Lower leg skin (tissue), 4 donors: ENCODE measurements around the gene DGKA. TPM values are rescaled to one million over a fixed set of nuclear protein-coding genes. Genes with fewer than 3 reads are reported as not detected.
"Not testable (repeated sequence)": the region's sequence is repeated elsewhere in the genome, so short reads cannot be mapped to it uniquely, and the experiment has no call there.

Experiments used
- DNase-seq, 2 donors: peaks; one replicate each; pipeline ENCODE4 v3.0.0-alpha.2; 2019; ENCODE audit warnings: low spot score in 2 of 2
- H3K4me3 ChIP-seq: fragments of 200-600 bp; sonication (generic); 2 replicates; pipeline ENCODE4 v1.5.1; 2017; ENCODE audit warnings: mild to moderate bottlenecking, low read depth; ENCODE audit not compliant: poor library complexity, severe bottlenecking
- CTCF ChIP-seq, 3 donors: fragments of 450-650 bp; IDR thresholded peaks; one replicate each; pipeline ENCODE4 v1.5.1; 2016; ENCODE audit warnings: antibody characterized with exemption in 3 of 3, mild to moderate bottlenecking in 3 of 3, moderate library complexity in 2 of 3
- POLR2A ChIP-seq, 2 donors: fragments of 450-650 bp; IDR thresholded peaks; one replicate each; pipeline ENCODE4 v1.6.1; 2016 to 2017; ENCODE audit warnings: antibody characterized with exemption in 2 of 2, mild to moderate bottlenecking in 1 of 2, moderate library complexity in 1 of 2
- WGBS, 2 donors: methylation state at CpG; one replicate each; pipeline ENCODE4 v1.1.5; 2018; 5-methylcytosine and 5-hydroxymethylcytosine counted together
- intact Hi-C: fragments of 100-400 bp; cut with DNase I; formaldehyde crosslinking; loops from one replicate; pipeline ENCODE4 v1.15.0; 2023; ENCODE audit warnings: low total_unique reads
- total RNA-seq, 4 donors: library from RNA; depleted of rRNA; stranded (reverse); fragments of >200 nt; gene quantifications; one replicate each; pipeline ENCODE4 v1.1.0, GENCODE V29; 2016

The DGKA gene
- total RNA-seq, 4 donors from 2014 or later: 139 to 354 (median 176) TPM

- DNase-seq: no peak
- peak overlapping the region; percentile 1 for H3K4me3 ChIP-seq
- TF ChIP-seq POLR2A (IDR thresholded peaks at IDR 0.05): no peak
- peak in 1 of 3 donors; percentile 40 for TF ChIP-seq CTCF (IDR thresholded peaks at IDR 0.05)
- 0 to 2% methylated on average over 18 of the region's 18 CpGs for WGBS, 2 donors
- intact Hi-C loops: no loop called here
Observed at GRCh38 chr12:55972911-55973598, 42.1 kb downstream of the DGKA start.

- TF ChIP-seq POLR2A (IDR thresholded peaks at IDR 0.05) (peak in 1 of 2 donors; percentile 65), CTCF (IDR thresholded peaks at IDR 0.05) (no peak)
- 1% methylated on average over 39 of the region's 39 CpGs for WGBS, 2 donors
- intact Hi-C loops: no loop called here
- peak within 1 kb of the TSS; percentile 95 for H3K4me3 ChIP-seq
- DNase-seq: peak; percentile 100
Observed at GRCh38 chr12:55973599-55974307, 42.8 kb downstream of the DGKA start, which contains the start of gene RAB5B. Gene RAB5B (plus strand): TSS chr12:55974078. CDS start chr12:55986961, 12,883 bp downstream.

- intact Hi-C loops: no loop called here
- TF ChIP-seq CTCF (IDR thresholded peaks at IDR 0.05): no peak
- TF ChIP-seq POLR2A (IDR thresholded peaks at IDR 0.05): no peak
- DNase-seq: no peak
- peak overlapping the region; percentile 95 for H3K4me3 ChIP-seq
- 0 to 1% methylated on average over 15 of the region's 15 CpGs for WGBS, 2 donors
Observed at GRCh38 chr12:55974308-55974730, 43.4 kb downstream of the DGKA start.

- intact Hi-C loops: no loop called here
- TF ChIP-seq POLR2A (IDR thresholded peaks at IDR 0.05): no peak
- no peak for TF ChIP-seq CTCF (IDR thresholded peaks at IDR 0.05)
- H3K4me3 ChIP-seq: no peak overlapping the region
- 93 to 97% methylated on average over 7 of the region's 7 CpGs for WGBS, 2 donors
- DNase-seq: no peak
Observed at GRCh38 chr12:55978393-55978792, 47.4 kb downstream of the DGKA start.

GRCh38 chr12:55979069-55979468 is 48.1 kb downstream of the DGKA start:
- intact Hi-C loops: no loop called here
- 92 to 96% methylated on average over 3 of the region's 3 CpGs for WGBS, 2 donors
- DNase-seq: no peak
- no peak overlapping the region for H3K4me3 ChIP-seq
- TF ChIP-seq CTCF (IDR thresholded peaks at IDR 0.05) (no peak), POLR2A (IDR thresholded peaks at IDR 0.05) (no peak)

- WGBS, 2 donors: 71 to 86% methylated on average over 5 of the region's 5 CpGs
- intact Hi-C loops, H3K4me3 ChIP-seq: not testable (repeated sequence)
Observed at GRCh38 chr12:55981882-55982281, 50.9 kb downstream of the DGKA start.

More at GRCh38 chr12:55981882-55982281, 50.9 kb downstream of the DGKA start:
- DNase-seq: not testable (repeated sequence)
